Trophoblast cell (in vitro differentiated cells and primary cell): ENCODE measurements around the gene SHROOM2.

Experiments
- DNase-seq, 2 donors: peaks; one replicate each; pipeline ENCODE4 v3.0.0-alpha.2; 2016
- H2AFZ ChIP-seq: 2 replicates; pipeline ENCODE4 v1.6.1; 2013; ENCODE audit warnings: low read length, moderate library complexity, mild to moderate bottlenecking; ENCODE audit not compliant: insufficient read depth, poor library complexity
- H2AK5ac ChIP-seq: 2 replicates; pipeline ENCODE4 v1.6.1; 2013; ENCODE audit warnings: mild to moderate bottlenecking, low read length
- H2BK120ac ChIP-seq: 2 replicates; pipeline ENCODE4 v1.6.1; 2013; ENCODE audit warnings: low read length, mild to moderate bottlenecking, moderate library complexity; ENCODE audit not compliant: insufficient read depth, poor library complexity
- H2BK12ac ChIP-seq: 2 replicates; pipeline ENCODE4 v1.6.1; 2013; ENCODE audit warnings: mild to moderate bottlenecking, low read length, moderate library complexity
- H2BK5ac ChIP-seq: 2 replicates; pipeline ENCODE4 v1.6.1; 2013; ENCODE audit warnings: low read length, low read depth, moderate library complexity, mild to moderate bottlenecking; ENCODE audit not compliant: poor library complexity
- H3K14ac ChIP-seq: 2 replicates; pipeline ENCODE4 v1.6.1; 2013; ENCODE audit warnings: mild to moderate bottlenecking, low read length
- H3K18ac ChIP-seq: 2 replicates; pipeline ENCODE4 v1.6.1; 2013; ENCODE audit warnings: mild to moderate bottlenecking, low read length
- H3K23ac ChIP-seq: 2 replicates; pipeline ENCODE4 v1.6.1; 2013; ENCODE audit warnings: low read length
- H3K27ac ChIP-seq: 2 replicates; pipeline ENCODE4 v1.5.1; 2013; ENCODE audit warnings: low read depth, mild to moderate bottlenecking, inconsistent platforms, low read length, moderate library complexity
- H3K27me3 ChIP-seq: 2 replicates; pipeline ENCODE4 v1.6.1; 2013; ENCODE audit warnings: inconsistent platforms, mild to moderate bottlenecking, low read length, moderate library complexity; ENCODE audit not compliant: insufficient read depth
- H3K36me3 ChIP-seq, 2 experiments: 1 replicate in 1 of 2; 2 replicates in 1 of 2; pipeline ENCODE4 v1.6.1; 2013; ENCODE audit warnings: low read length in 2 of 2, mild to moderate bottlenecking in 2 of 2, moderate library complexity in 1 of 2; ENCODE audit not compliant: insufficient read depth in 2 of 2, control insufficient read depth in 1 of 2
- H3K4ac ChIP-seq: 2 replicates; pipeline ENCODE4 v1.6.1; 2013; ENCODE audit warnings: low read depth, mild to moderate bottlenecking, low read length, moderate library complexity
- H3K4me1 ChIP-seq, 2 experiments: 1 replicate in 1 of 2; 2 replicates in 1 of 2; pipeline ENCODE4 v1.6.1; 2013; ENCODE audit warnings: low read length in 2 of 2, mild to moderate bottlenecking in 2 of 2, moderate library complexity in 1 of 2; ENCODE audit not compliant: insufficient read depth in 2 of 2, control insufficient read depth in 1 of 2
- H3K4me2 ChIP-seq: 2 replicates; pipeline ENCODE4 v1.6.1; 2013; ENCODE audit warnings: inconsistent platforms, mild to moderate bottlenecking, low read length, moderate library complexity
- H3K4me3 ChIP-seq: 2 replicates; pipeline ENCODE4 v1.5.1; 2013; ENCODE audit warnings: mild to moderate bottlenecking, low read depth, low read length, inconsistent platforms
- H3K79me1 ChIP-seq: one replicate; pipeline ENCODE4 v1.6.1; 2013; ENCODE audit warnings: low read length
- H3K79me2 ChIP-seq: 2 replicates; pipeline ENCODE4 v1.6.1; 2013; ENCODE audit warnings: low read length, mild to moderate bottlenecking; ENCODE audit not compliant: control insufficient read depth, insufficient read depth, poor library complexity
- H3K9ac ChIP-seq: 2 replicates; pipeline ENCODE4 v1.6.1; 2013; ENCODE audit warnings: mild to moderate bottlenecking, low read length
- H3K9me3 ChIP-seq: 2 replicates; pipeline ENCODE4 v1.6.1; 2013; ENCODE audit warnings: low read depth, mild to moderate bottlenecking, control low read depth, inconsistent platforms, low read length; ENCODE audit not compliant: insufficient read depth
- H4K12ac ChIP-seq: 2 replicates; pipeline ENCODE4 v1.6.1; 2013; ENCODE audit warnings: low read depth, mild to moderate bottlenecking, low read length, moderate library complexity
- H4K8ac ChIP-seq: 2 replicates; pipeline ENCODE4 v1.6.1; 2013; ENCODE audit warnings: low read depth, mild to moderate bottlenecking, low read length, moderate library complexity
- H4K91ac ChIP-seq: one replicate; pipeline ENCODE4 v1.6.1; 2013; ENCODE audit warnings: low read depth, mild to moderate bottlenecking, low read length, moderate library complexity
- WGBS: extraction: QIAGEN DNeasy Blood & Tissue Kit; methylation state at CpG from one replicate; pipeline ENCODE4 v1.1.7; 2013; ENCODE audit warnings: missing lambda C conversion rate; ENCODE audit not compliant: insufficient read length, insufficient coverage; ENCODE audit errors: extremely low coverage; 5-methylcytosine and 5-hydroxymethylcytosine counted together

SHROOM2 gene

DNA sequence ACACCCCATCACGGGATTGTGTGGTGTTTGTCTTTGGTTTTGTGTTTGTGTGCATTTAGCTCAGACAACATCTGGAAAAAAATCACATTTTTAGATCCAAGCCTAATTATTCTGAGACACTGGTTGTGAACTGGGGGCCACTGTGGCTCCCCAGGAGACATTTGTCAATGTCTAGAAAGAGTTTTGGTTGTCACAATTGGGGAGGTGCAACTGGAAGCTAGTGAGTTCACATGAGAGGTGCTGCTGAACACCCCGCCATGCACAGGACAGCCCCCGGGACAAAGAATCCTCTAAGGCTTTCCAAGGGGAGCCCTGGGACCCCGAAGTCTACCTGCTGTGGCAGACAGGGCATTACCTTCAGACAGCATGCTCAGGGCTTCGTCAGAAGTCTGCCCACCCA is 47.1 kb upstream of the SHROOM2 start:
- H2AK5ac ChIP-seq = no peak overlapping the region
- no peak overlapping the region for H3K18ac ChIP-seq
- H2BK5ac ChIP-seq = no peak overlapping the region
- H3K9me3 ChIP-seq = no peaks in the 10 kb centered on the region
- H3K79me1 ChIP-seq = peaks cover 2% of the 10 kb centered on the region
- H2BK12ac ChIP-seq = peak overlapping the region; percentile 76
- H3K27ac ChIP-seq = no peak overlapping the region
- peak overlapping the region; percentile 44 for H3K14ac ChIP-seq
- H4K8ac ChIP-seq = no peak overlapping the region
- no peaks in the 10 kb centered on the region for H3K36me3 ChIP-seq
- H3K23ac ChIP-seq = no peak overlapping the region
- H3K4me3 ChIP-seq = no peak overlapping the region
- H3K9ac ChIP-seq = no peak overlapping the region
- H4K12ac ChIP-seq = no peak overlapping the region
- peak overlapping the region; percentile 39 for H2BK120ac ChIP-seq
- H2AFZ ChIP-seq = no peak overlapping the region
- peaks cover 0 to 2% of the 10 kb centered on the region in 2 experiments for H3K4me1 ChIP-seq
- H4K91ac ChIP-seq = peak overlapping the region; percentile 38
- H3K79me2 ChIP-seq = no peaks in the 10 kb centered on the region
- H3K27me3 ChIP-seq = no peaks in the 10 kb centered on the region
- H3K4me2 ChIP-seq = no peak overlapping the region
- no peak overlapping the region for H3K4ac ChIP-seq
- no peak for DNase-seq
- WGBS = no CpG with 5 or more reads among the region's 5 CpGs

DNA sequence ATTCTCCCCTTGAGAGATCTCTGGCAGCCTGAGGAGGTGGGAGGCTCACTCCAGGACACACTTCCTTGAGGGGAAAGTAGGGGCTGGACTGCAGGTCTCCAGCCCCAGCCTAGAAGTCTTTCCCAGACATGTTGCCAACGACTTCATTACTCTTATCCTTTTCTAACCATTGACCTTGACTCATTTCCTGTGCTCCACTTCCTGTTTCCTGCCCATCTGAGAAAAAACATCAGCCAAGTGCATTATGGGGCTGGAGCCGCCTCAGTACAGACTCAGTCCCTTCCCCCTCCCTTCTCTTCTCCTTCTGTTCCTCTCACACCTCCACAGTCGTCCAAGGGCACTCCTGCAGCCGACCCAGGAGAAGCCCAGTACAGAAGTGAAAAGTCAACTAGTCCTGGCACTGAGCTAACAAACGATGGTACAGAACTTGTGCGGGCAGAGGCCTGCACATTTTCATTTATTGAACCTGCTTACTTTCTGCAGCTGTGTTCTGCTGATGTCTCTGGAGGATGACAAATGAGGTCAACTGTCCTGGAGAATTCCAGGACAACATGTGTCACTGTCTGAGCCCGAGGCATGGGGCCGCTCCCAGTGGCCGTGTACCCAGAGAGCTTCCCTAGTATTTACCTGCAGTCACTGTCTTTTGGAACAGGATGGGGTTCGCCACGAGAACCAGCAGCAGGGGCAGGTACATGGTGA is 40.7 kb upstream of the SHROOM2 start:
- no CpG with 5 or more reads among the region's 11 CpGs for WGBS
- peaks cover 6 to 14% of the 10 kb centered on the region in 2 experiments for H3K4me1 ChIP-seq
- H3K27me3 ChIP-seq = no peaks in the 10 kb centered on the region
- peak; percentile 70 to 72 for DNase-seq
- H4K8ac ChIP-seq = peak overlapping the region; percentile 71
- peak overlapping the region; percentile 23 for H2AFZ ChIP-seq
- H3K14ac ChIP-seq = peak overlapping the region; percentile 75
- peak overlapping the region; percentile 20 for H2BK120ac ChIP-seq
- peak overlapping the region; percentile 94 for H4K91ac ChIP-seq
- peak overlapping the region; percentile 92 for H3K27ac ChIP-seq
- peaks cover 2% of the 10 kb centered on the region for H3K79me2 ChIP-seq
- H2BK5ac ChIP-seq = peak overlapping the region; percentile 12
- no peak overlapping the region for H2AK5ac ChIP-seq
- no peaks in the 10 kb centered on the region for H3K36me3 ChIP-seq
- H3K9me3 ChIP-seq = no peaks in the 10 kb centered on the region
- peaks cover 13% of the 10 kb centered on the region for H3K79me1 ChIP-seq
- H3K4me3 ChIP-seq = no peak overlapping the region
- peak overlapping the region; percentile 39 for H3K4me2 ChIP-seq
- H3K23ac ChIP-seq = no peak overlapping the region
- H3K18ac ChIP-seq = peak overlapping the region; percentile 67
- peak overlapping the region; percentile 55 for H4K12ac ChIP-seq
- peak overlapping the region; percentile 63 for H2BK12ac ChIP-seq
- no peak overlapping the region for H3K4ac ChIP-seq
- H3K9ac ChIP-seq = no peak overlapping the region

DNA sequence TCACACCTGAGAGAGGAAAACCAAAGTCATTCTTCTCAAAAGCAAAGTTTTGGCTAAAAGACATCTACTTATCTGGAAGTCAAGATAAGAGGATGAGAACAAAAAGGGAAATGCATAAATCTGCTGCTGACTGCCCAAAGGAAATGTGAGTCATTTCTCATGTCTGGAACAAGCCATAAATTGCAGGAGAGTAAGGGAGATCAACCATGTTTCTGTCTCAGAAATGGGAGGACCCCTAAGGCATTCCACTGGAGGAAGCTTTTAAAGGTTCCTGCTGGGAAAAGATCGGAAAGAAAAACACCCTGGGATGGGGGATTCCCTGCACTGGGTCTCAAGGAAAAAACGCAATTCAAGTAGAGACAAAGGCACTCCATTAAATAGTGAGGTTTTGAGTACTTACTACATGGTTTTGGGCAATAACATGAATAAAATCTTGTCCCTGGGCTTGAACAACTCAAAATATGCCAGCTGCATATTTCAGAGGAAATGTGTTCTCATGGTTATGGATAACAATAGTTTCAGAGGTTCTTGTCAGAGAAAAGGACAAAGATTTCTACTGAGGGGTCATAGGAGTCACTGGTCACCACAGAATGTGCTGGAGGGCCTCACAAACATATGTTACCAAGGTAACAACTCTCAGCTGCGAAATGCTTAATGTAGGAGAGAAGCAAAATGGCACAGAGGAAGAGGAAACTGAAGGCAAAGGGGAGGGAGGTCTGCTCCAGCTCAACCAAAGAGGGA is 39.9 kb upstream of the SHROOM2 start:
- DNase-seq = peak; percentile 44 to 70
- H2AFZ ChIP-seq = no peak overlapping the region
- H3K79me1 ChIP-seq = peaks cover 13% of the 10 kb centered on the region
- H2BK12ac ChIP-seq = peak overlapping the region; percentile 71
- H3K14ac ChIP-seq = peak overlapping the region; percentile 61
- no peaks in the 10 kb centered on the region for H3K27me3 ChIP-seq
- H2AK5ac ChIP-seq = no peak overlapping the region
- peaks cover 9 to 14% of the 10 kb centered on the region in 2 experiments for H3K4me1 ChIP-seq
- H3K4me3 ChIP-seq = no peak overlapping the region
- no peaks in the 10 kb centered on the region for H3K36me3 ChIP-seq
- H3K9ac ChIP-seq = no peak overlapping the region
- peak overlapping the region; percentile 79 for H2BK5ac ChIP-seq
- H4K91ac ChIP-seq = peak overlapping the region; percentile 94
- H3K9me3 ChIP-seq = no peaks in the 10 kb centered on the region
- H3K79me2 ChIP-seq = peaks cover 2% of the 10 kb centered on the region
- peak overlapping the region; percentile 72 for H2BK120ac ChIP-seq
- H4K8ac ChIP-seq = no peak overlapping the region
- peak overlapping the region; percentile 39 for H3K4me2 ChIP-seq
- no CpG with 5 or more reads among the region's 3 CpGs for WGBS
- peak overlapping the region; percentile 92 for H3K27ac ChIP-seq
- no peak overlapping the region for H4K12ac ChIP-seq
- no peak overlapping the region for H3K23ac ChIP-seq
- H3K4ac ChIP-seq = no peak overlapping the region
- peak overlapping the region; percentile 0 for H3K18ac ChIP-seq

DNA sequence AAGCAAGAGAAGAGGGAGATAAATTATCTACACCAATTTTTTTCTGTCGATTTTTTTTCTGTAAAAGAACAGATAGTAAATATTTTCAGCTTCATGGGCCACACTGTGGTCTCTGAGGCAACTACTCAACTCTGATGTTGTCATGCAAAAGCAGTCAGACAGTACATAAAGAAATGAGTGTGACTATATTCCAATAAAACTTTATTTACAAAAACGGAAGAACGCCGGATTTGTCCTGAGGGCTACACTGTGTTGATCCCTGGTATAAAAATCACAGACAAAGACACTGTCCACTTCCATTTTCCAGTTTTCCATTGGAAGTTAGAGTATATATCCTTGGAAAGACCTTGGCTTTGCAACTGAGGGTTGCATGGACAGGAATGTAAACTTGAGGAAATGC is 38.6 kb upstream of the SHROOM2 start:
- Histone ChIP-seq H3K9me3 (no peaks in the 10 kb centered on the region), H2BK12ac (peak overlapping the region; percentile 95), H3K36me3 (no peaks in the 10 kb centered on the region), H3K23ac (no peak overlapping the region), H3K4me3 (no peak overlapping the region), H2BK5ac (no peak overlapping the region), H2BK120ac (no peak overlapping the region), H3K9ac (no peak overlapping the region), H3K27me3 (no peaks in the 10 kb centered on the region), H3K18ac (no peak overlapping the region), H3K4me1 (peaks cover 9 to 14% of the 10 kb centered on the region in 2 experiments), H3K27ac (no peak overlapping the region), H3K14ac (no peak overlapping the region), H3K4me2 (no peak overlapping the region), H2AFZ (no peak overlapping the region), H4K91ac (peak overlapping the region; percentile 96), H4K8ac (no peak overlapping the region), H4K12ac (no peak overlapping the region), H3K79me2 (peaks cover 2% of the 10 kb centered on the region), H3K4ac (no peak overlapping the region), H3K79me1 (peaks cover 12% of the 10 kb centered on the region), H2AK5ac (no peak overlapping the region)
- DNase-seq = no peak
- WGBS = no CpG with 5 or more reads among the region's 4 CpGs
